MCF 10A (cell line): ENCODE results near the gene AQP5. TPM values are rescaled to one million over a fixed set of nuclear protein-coding genes. Genes with fewer than 3 reads are reported as not detected.

Experiments
- BruUV-seq: library from RNA; stranded (reverse); fragments of 400-500 nt; replicated peaks from 2 replicates; lab custom pipeline; 2021; lab: Mats Ljungman, UMichigan
- CTCF ChIA-PET: fragments of 300-600 bp; sonication (Branson Sonifier 250); formaldehyde crosslinking; extraction: SDS; loops from one replicate; lab custom pipeline; 2021; ENCODE audit warnings: antibody characterized with exemption, inconsistent platforms; lab: Yijun Ruan, JAX
- POLR2A ChIA-PET: fragments of 300-600, 350-650 bp; sonication (Branson Sonifier 250); formaldehyde crosslinking; extraction: SDS; loops from one replicate; lab custom pipeline; 2020; ENCODE audit warnings: antibody characterized with exemption, inconsistent platforms; lab: Yijun Ruan, JAX
- DNase-seq: peaks from one replicate; pipeline ENCODE4 v3.0.0-alpha.2; 2018; ENCODE audit not compliant: unreplicated experiment
- H3K27ac Mint-ChIP-seq: one replicate; pipeline ENCODE4 v1.8.0; 2022; ENCODE audit warnings: mild to moderate bottlenecking, low read depth, mixed read lengths; ENCODE audit not compliant: unreplicated experiment
- H3K27me3 Mint-ChIP-seq: one replicate; pipeline ENCODE4 v1.8.0; 2022; ENCODE audit warnings: mixed read lengths; ENCODE audit not compliant: insufficient read depth, unreplicated experiment
- H3K36me3 Mint-ChIP-seq: one replicate; pipeline ENCODE4 v1.8.0; 2022; ENCODE audit warnings: mild to moderate bottlenecking, moderate library complexity, mixed read lengths; ENCODE audit not compliant: insufficient read depth, unreplicated experiment
- H3K4me1 Mint-ChIP-seq: one replicate; pipeline ENCODE4 v1.8.0; 2022; ENCODE audit warnings: mixed read lengths; ENCODE audit not compliant: insufficient read depth, unreplicated experiment
- H3K4me3 Mint-ChIP-seq: one replicate; pipeline ENCODE4 v1.8.0; 2022; ENCODE audit warnings: mild to moderate bottlenecking, moderate library complexity, mixed read lengths; ENCODE audit not compliant: unreplicated experiment
- H3K9me3 Mint-ChIP-seq: one replicate; pipeline ENCODE4 v1.8.0; 2022; ENCODE audit warnings: mixed read lengths; ENCODE audit not compliant: unreplicated experiment
- intact Hi-C: fragments of 100-400 bp; cut with micrococcal nuclease; formaldehyde crosslinking; loops from 2 replicates; pipeline ENCODE4 v1.14.1; 2022
- total RNA-seq: library from RNA; stranded (reverse); gene quantifications from 2 replicates; pipeline ENCODE4 v1.2.3, GENCODE V29; 2022
- TF ChIP-seq, protein P1 (sequence below): fragments of 200-600 bp; IDR thresholded peaks from one replicate; pipeline ENCODE4 v1.8.0; 2022; ENCODE audit warnings: antibody characterized with exemption, mild to moderate bottlenecking; ENCODE audit not compliant: unreplicated experiment

AQP5 gene
- total RNA-seq, 1 experiment from 2014 or later, result not detected

DNA sequence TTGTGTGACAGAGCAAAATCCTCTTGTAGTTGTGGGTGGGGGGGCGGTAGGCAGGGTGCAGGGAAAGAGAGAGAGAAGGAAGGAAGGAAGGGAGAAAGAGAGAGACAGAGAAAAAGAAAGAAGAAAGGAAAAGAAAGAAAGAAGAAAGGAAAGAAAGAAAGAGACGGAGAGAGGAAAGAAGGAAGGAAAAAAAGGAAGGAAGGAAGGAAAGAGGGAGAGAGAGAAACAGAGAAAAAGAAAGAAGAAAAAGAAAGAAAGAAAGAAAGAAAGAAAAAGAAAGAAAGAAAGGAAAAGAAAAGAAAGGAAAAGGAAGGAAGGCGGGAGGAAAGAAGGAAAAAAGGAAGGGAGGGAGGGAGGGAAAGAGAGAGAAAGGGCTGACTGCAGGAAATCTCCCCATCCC, 40.4 kb upstream of the AQP5 start:
- H3K9me3 Mint-ChIP-seq, result no peaks in the 10 kb centered on the region
- TF ChIP-seq, protein P1, sequence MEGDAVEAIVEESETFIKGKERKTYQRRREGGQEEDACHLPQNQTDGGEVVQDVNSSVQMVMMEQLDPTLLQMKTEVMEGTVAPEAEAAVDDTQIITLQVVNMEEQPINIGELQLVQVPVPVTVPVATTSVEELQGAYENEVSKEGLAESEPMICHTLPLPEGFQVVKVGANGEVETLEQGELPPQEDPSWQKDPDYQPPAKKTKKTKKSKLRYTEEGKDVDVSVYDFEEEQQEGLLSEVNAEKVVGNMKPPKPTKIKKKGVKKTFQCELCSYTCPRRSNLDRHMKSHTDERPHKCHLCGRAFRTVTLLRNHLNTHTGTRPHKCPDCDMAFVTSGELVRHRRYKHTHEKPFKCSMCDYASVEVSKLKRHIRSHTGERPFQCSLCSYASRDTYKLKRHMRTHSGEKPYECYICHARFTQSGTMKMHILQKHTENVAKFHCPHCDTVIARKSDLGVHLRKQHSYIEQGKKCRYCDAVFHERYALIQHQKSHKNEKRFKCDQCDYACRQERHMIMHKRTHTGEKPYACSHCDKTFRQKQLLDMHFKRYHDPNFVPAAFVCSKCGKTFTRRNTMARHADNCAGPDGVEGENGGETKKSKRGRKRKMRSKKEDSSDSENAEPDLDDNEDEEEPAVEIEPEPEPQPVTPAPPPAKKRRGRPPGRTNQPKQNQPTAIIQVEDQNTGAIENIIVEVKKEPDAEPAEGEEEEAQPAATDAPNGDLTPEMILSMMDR, result no peak
- peaks cover 7% of the 10 kb centered on the region for H3K4me1 Mint-ChIP-seq
- H3K27me3 Mint-ChIP-seq, result no peaks in the 10 kb centered on the region
- BruUV-seq, result no TSS peak
- intact Hi-C loops, result no loop called here
- ChIA-PET CTCF (no interaction called here), POLR2A (no interaction called here)
- no peak overlapping the region for H3K4me3 Mint-ChIP-seq
- no peak overlapping the region for H3K27ac Mint-ChIP-seq
- no peak for DNase-seq
- H3K36me3 Mint-ChIP-seq, result no peaks in the 10 kb centered on the region

DNA sequence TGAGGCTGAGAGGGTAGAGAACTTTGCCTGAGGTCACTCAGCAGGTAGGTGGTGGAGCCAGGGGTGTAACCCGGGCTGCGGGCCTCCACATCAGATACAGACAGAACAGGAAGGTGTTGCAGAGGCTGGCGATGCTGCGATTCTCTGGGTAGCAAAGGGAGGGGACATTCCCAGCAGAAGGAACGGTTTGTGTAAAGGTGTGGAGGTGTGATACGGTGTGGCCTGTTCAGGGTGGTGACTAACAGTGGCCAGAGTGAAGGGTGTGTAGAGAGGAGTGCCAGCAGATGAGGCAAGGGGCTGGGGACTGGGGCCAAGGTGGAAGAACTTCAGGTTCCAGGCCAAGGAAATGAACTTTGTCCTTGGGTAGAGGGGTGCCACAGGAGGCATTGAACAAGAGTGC, 39.7 kb upstream of the AQP5 start:
- POLR2A ChIA-PET, result no interaction called here
- Mint-ChIP-seq H3K9me3 (no peaks in the 10 kb centered on the region), H3K27ac (no peak overlapping the region), H3K27me3 (no peaks in the 10 kb centered on the region), H3K4me1 (peaks cover 7% of the 10 kb centered on the region), H3K4me3 (no peak overlapping the region), H3K36me3 (no peaks in the 10 kb centered on the region)
- DNase-seq, result peak; percentile 16
- CTCF ChIA-PET, result no interaction called here
- TF ChIP-seq, protein P1, result no peak
- intact Hi-C loops, result no loop called here
- BruUV-seq, result no TSS peak

DNA sequence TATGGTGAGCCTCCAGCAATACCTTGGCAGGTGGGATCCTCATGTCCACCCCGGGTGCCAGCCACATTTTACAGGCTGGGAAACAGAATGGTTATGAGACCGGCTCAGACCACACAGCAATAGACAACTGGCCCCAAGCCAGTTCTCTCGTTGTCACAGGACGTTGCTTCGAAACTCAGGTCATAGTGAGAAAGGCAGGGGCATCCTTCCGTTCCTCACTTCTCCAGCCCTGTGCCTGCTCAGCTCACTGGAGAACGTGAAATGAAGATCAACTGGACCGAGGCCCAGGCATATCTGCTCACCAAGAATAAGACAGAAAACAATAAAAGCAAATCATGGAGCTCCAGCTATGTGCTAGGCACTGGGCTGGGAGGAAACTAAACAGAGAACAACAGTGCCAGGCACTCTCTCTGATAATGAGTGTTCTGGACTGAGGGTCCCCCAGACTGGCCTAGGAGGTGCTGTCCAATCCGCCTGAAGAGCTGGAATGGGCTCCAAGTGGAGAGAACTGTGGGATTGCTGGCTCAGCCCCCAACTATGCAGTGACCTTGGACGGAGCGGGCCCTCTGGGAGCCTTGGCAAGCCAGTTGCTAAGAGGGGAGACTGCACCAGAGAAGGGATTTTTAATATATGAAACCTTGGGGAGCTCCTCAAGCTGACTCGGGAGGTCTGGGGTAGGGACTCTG, 39.2 kb upstream of the AQP5 start:
- no TSS peak for BruUV-seq
- Mint-ChIP-seq H3K9me3 (no peaks in the 10 kb centered on the region), H3K4me1 (peaks cover 7% of the 10 kb centered on the region), H3K27ac (no peak overlapping the region), H3K36me3 (no peaks in the 10 kb centered on the region), H3K4me3 (no peak overlapping the region), H3K27me3 (no peaks in the 10 kb centered on the region)
- POLR2A ChIA-PET, result no interaction called here
- CTCF ChIA-PET, result no interaction called here
- no peak for DNase-seq
- TF ChIP-seq, protein P1, result no peak
- intact Hi-C loops, result no loop called here

DNA sequence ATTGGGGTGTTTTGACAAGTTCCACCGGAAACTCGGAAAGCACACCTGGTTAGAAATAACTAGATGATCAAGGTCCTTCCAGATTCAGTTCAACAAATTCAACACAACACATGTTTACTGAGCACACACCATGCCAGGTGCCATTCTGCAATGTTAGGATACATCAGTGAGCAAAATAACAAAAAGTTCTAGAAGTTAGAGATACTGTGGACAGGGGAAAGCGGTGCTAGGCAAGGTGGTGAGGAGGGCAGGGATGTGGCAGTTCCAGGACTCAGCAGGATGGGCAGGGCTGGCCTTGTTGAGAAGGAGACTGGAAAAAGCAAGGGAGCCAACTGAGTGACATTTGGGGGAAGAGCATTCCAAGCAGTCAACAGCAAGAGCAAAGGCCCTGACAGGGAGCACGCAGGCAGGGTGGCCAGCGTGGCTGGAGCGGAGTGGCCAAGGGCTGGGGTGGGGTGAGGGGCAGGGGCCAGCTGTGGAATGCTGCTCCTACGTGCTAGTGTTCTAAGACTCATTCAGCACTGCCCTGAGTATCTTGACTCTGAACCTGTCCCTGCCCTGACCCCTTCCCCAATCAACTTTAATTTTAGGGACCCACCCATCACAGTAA, 38.5 kb upstream of the AQP5 start:
- H3K9me3 Mint-ChIP-seq, result no peaks in the 10 kb centered on the region
- peaks cover 7% of the 10 kb centered on the region for H3K4me1 Mint-ChIP-seq
- BruUV-seq, result no TSS peak
- no peak overlapping the region for H3K4me3 Mint-ChIP-seq
- TF ChIP-seq, protein P1, result no peak
- H3K27ac Mint-ChIP-seq, result no peak overlapping the region
- ChIA-PET CTCF (no interaction called here), POLR2A (no interaction called here)
- DNase-seq, result no peak
- no peaks in the 10 kb centered on the region for H3K36me3 Mint-ChIP-seq
- no peaks in the 10 kb centered on the region for H3K27me3 Mint-ChIP-seq
- intact Hi-C loops, result no loop called here
